Mammary epithelial cell (primary cell): ENCODE data around the gene TBL1X.

ENCODE experiments used
- CTCF ChIP-seq, 2 donors: IDR thresholded peaks in 1 of 2; conservative IDR thresholded peaks in 1 of 2; 2 replicates each; pipeline ENCODE4 v1.5.1; 2011 to 2012; ENCODE audit warnings: inconsistent platforms in 2 of 2, low read length in 2 of 2, mild to moderate bottlenecking in 2 of 2, control low read depth in 1 of 2, low read depth in 1 of 2; ENCODE audit not compliant: insufficient read depth in 1 of 2; ENCODE audit errors: extremely low read depth in 1 of 2
- EZH2 ChIP-seq: IDR thresholded peaks from 2 replicates; pipeline ENCODE4 v1.6.1; 2012; ENCODE audit warnings: low read length, inconsistent platforms, borderline replicate concordance

DNA sequence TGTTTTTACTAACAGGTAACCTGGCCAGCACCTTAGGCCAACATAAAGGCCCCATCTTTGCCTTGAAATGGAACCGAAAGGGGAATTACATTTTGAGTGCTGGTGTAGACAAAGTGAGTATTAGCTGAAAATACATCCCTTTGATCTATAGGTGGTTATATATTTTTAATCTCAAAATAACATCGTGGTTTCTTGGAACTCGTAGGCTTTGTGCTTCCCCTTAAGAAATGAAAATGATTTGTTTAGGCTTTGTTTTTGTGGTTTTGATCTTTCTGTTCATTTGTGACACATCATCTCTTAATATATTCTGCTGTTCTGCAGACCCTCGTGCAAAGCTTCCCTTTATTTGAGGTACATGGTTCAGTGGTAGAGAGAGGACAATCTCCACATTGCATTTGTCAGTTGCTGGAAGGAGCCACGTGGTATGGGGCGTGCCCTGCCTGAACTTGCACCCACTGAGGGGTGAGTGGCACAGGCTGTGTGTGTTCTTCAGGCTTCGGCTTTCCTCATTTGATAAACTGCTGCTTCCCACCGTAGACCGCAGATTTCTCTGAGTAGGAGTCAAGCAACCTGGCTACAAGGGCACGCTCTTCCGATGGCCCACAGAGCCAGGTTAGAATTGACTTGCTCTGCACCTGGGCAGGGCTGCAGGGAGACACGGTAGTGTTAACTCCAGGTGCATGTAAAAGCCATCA lies 228.6 kb downstream of the TBL1X start:
- TF ChIP-seq CTCF (conservative IDR thresholded peaks at IDR 0.05 in 1 of 2, IDR thresholded peaks at IDR 0.05 in 1 of 2; ENCODE audit: extremely low read depth in 1 of 2, insufficient read depth in 1 of 2, low read depth in 1 of 2, low read length in 2 of 2) (no peak), EZH2 (no peak)
